ENCODE data around the gene RNF213. TPM values are rescaled to one million over a fixed set of nuclear protein-coding genes. Genes with fewer than 3 reads are reported as not detected.
A peak's percentile ranks its signal among the peaks of the same experiment; 100 is the strongest.

RNF213 gene
- total RNA-seq, 1 experiment from 2014 or later: 15.0 TPM

GRCh38 chr17:80361495-80362220 is 101.0 kb downstream of the RNF213 start:
- Histone ChIP-seq H3K27ac (ENCODE audit: low read length) (no peak overlapping the region), H3K9ac (ENCODE audit: low read length) (no peak overlapping the region), H4K20me1 (ENCODE audit: insufficient read depth, low read depth, low read length) (no peaks in the 10 kb centered on the region), H3K27me3 (ENCODE audit: low read length) (no peaks in the 10 kb centered on the region), H3K4me1 (ENCODE audit: low read length) (no peaks in the 10 kb centered on the region), H3K4me2 (ENCODE audit: low read depth, low read length, poor library complexity, severe bottlenecking) (no peak overlapping the region), H3K9me3 (ENCODE audit: low read length) (no peaks in the 10 kb centered on the region), H3K4me3 (ENCODE audit: low read length) (no peak overlapping the region), H2AFZ (ENCODE audit: low read length) (no peak overlapping the region), H3K36me3 (ENCODE audit: insufficient read depth, low read length) (no peaks in the 10 kb centered on the region), H3K9me2 (replicated peaks; ENCODE audit: insufficient read depth, low read length) (no peaks in the 10 kb centered on the region), H3K79me2 (ENCODE audit: low read length) (no peaks in the 10 kb centered on the region)
- no peak for DNase-seq

GRCh38 chr17:80362428-80363119 is 101.9 kb downstream of the RNF213 start:
- Histone ChIP-seq H3K9ac (ENCODE audit: low read length) (no peak overlapping the region), H3K4me2 (ENCODE audit: low read depth, low read length, poor library complexity, severe bottlenecking) (no peak overlapping the region), H3K36me3 (ENCODE audit: insufficient read depth, low read length) (no peaks in the 10 kb centered on the region), H4K20me1 (ENCODE audit: insufficient read depth, low read depth, low read length) (no peaks in the 10 kb centered on the region), H3K27me3 (ENCODE audit: low read length) (no peaks in the 10 kb centered on the region), H3K4me1 (ENCODE audit: low read length) (no peaks in the 10 kb centered on the region), H3K9me2 (replicated peaks; ENCODE audit: insufficient read depth, low read length) (no peaks in the 10 kb centered on the region), H3K9me3 (ENCODE audit: low read length) (no peaks in the 10 kb centered on the region), H3K27ac (ENCODE audit: low read length) (no peak overlapping the region), H3K4me3 (ENCODE audit: low read length) (no peak overlapping the region), H3K79me2 (ENCODE audit: low read length) (no peaks in the 10 kb centered on the region), H2AFZ (ENCODE audit: low read length) (no peak overlapping the region)
- no peak for DNase-seq

- DNase-seq: no peak
- no peaks in the 10 kb centered on the region for H3K27me3 ChIP-seq (ENCODE audit: low read length)
- no peaks in the 10 kb centered on the region for H3K9me3 ChIP-seq (ENCODE audit: low read length)
- H3K9me2 ChIP-seq (replicated peaks; ENCODE audit: insufficient read depth, low read length): no peaks in the 10 kb centered on the region
- no peak overlapping the region for H3K4me2 ChIP-seq (ENCODE audit: low read depth, low read length, poor library complexity, severe bottlenecking)
- no peaks in the 10 kb centered on the region for H4K20me1 ChIP-seq (ENCODE audit: insufficient read depth, low read depth, low read length)
- H3K27ac ChIP-seq (ENCODE audit: low read length): no peak overlapping the region
- H3K79me2 ChIP-seq (ENCODE audit: low read length): no peaks in the 10 kb centered on the region
- no peak overlapping the region for H2AFZ ChIP-seq (ENCODE audit: low read length)
- H3K9ac ChIP-seq (ENCODE audit: low read length): no peak overlapping the region
- H3K4me1 ChIP-seq (ENCODE audit: low read length): no peaks in the 10 kb centered on the region
- H3K36me3 ChIP-seq (ENCODE audit: insufficient read depth, low read length): no peaks in the 10 kb centered on the region
- no peak overlapping the region for H3K4me3 ChIP-seq (ENCODE audit: low read length)
Measured at GRCh38 chr17:80363120-80363515, 102.5 kb downstream of the RNF213 start.

DNA sequence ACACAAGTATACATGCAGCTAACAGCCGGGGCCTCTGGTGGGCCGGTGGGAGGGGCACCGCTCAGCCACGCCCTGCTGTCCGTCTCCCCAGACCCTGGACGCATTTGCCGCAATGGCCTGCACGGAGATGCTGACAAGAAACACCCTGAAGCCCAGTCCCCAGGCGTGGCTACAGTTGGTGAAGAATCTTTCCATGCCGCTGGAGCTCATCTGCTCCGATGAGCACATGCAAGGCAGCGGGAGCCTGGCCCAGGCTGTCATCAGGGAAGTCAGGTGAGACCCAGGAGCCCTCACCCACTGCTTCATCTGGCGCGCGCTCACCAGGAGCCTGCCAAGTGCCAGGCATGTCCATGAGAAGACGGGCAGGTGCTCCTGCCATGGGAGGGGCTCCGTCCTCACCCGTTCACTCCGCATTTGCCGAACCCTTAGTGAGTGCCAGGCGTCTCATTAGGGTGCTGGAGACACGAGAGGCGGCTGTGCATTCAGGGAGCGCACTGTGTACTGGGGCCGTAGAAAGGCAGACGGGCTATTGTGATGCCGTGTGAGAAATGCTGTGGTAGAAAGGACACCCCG is 103.0 kb downstream of the RNF213 start:
- no peaks in the 10 kb centered on the region for H3K9me3 ChIP-seq (ENCODE audit: low read length)
- H2AFZ ChIP-seq (ENCODE audit: low read length): no peak overlapping the region
- no peak overlapping the region for H3K4me3 ChIP-seq (ENCODE audit: low read length)
- no peaks in the 10 kb centered on the region for H3K9me2 ChIP-seq (replicated peaks; ENCODE audit: insufficient read depth, low read length)
- H3K79me2 ChIP-seq (ENCODE audit: low read length): no peaks in the 10 kb centered on the region
- H3K4me2 ChIP-seq (ENCODE audit: low read depth, low read length, poor library complexity, severe bottlenecking): no peak overlapping the region
- no peaks in the 10 kb centered on the region for H3K4me1 ChIP-seq (ENCODE audit: low read length)
- H3K9ac ChIP-seq (ENCODE audit: low read length): no peak overlapping the region
- H4K20me1 ChIP-seq (ENCODE audit: insufficient read depth, low read depth, low read length): no peaks in the 10 kb centered on the region
- no peaks in the 10 kb centered on the region for H3K27me3 ChIP-seq (ENCODE audit: low read length)
- H3K36me3 ChIP-seq (ENCODE audit: insufficient read depth, low read length): no peaks in the 10 kb centered on the region
- no peak for DNase-seq
- no peak overlapping the region for H3K27ac ChIP-seq (ENCODE audit: low read length)

DNA sequence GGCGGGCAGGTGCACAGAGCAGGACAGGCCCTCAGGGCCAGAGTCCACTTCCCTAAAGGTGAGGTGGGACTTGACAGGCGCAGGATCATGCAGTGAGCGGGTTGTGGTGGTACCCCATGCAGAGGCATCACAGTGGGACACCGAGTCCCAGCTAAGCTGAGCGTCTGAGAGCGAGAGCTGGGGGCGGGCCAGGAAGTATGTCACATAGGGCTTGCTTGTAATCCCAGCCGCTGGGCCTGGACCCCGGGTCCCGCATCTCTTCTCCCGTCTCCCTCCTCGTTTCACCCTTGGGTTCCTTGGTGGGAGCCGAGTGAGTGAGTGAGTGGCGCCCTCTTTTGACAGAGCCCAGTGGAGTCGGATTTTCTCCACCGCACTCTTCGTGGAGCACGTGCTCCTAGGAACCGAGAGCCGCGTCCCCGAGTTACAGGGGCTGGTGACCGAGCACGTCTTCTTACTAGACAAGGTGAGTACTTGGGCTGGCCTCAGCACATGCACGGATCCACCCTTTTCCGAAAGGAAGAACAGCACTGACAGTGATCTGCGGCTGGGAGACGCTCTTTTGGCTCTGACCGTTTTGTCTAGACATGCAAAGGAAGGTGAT is 103.5 kb downstream of the RNF213 start:
- no peak overlapping the region for H2AFZ ChIP-seq (ENCODE audit: low read length)
- H3K9ac ChIP-seq (ENCODE audit: low read length): no peak overlapping the region
- no peaks in the 10 kb centered on the region for H3K9me3 ChIP-seq (ENCODE audit: low read length)
- no peaks in the 10 kb centered on the region for H3K27me3 ChIP-seq (ENCODE audit: low read length)
- no peak overlapping the region for H3K27ac ChIP-seq (ENCODE audit: low read length)
- H3K4me1 ChIP-seq (ENCODE audit: low read length): no peaks in the 10 kb centered on the region
- no peak overlapping the region for H3K4me2 ChIP-seq (ENCODE audit: low read depth, low read length, poor library complexity, severe bottlenecking)
- H4K20me1 ChIP-seq (ENCODE audit: insufficient read depth, low read depth, low read length): no peaks in the 10 kb centered on the region
- H3K36me3 ChIP-seq (ENCODE audit: insufficient read depth, low read length): no peaks in the 10 kb centered on the region
- no peak overlapping the region for H3K4me3 ChIP-seq (ENCODE audit: low read length)
- no peaks in the 10 kb centered on the region for H3K9me2 ChIP-seq (replicated peaks; ENCODE audit: insufficient read depth, low read length)
- DNase-seq: peak; percentile 58
- no peaks in the 10 kb centered on the region for H3K79me2 ChIP-seq (ENCODE audit: low read length)

GRCh38 chr17:80365001-80365965 is 104.6 kb downstream of the RNF213 start:
- Histone ChIP-seq H4K20me1 (ENCODE audit: insufficient read depth, low read depth, low read length) (no peaks in the 10 kb centered on the region), H3K4me1 (ENCODE audit: low read length) (no peaks in the 10 kb centered on the region), H3K9me2 (replicated peaks; ENCODE audit: insufficient read depth, low read length) (no peaks in the 10 kb centered on the region), H3K4me2 (ENCODE audit: low read depth, low read length, poor library complexity, severe bottlenecking) (no peak overlapping the region), H3K36me3 (ENCODE audit: insufficient read depth, low read length) (no peaks in the 10 kb centered on the region), H3K4me3 (ENCODE audit: low read length) (no peak overlapping the region), H3K79me2 (ENCODE audit: low read length) (no peaks in the 10 kb centered on the region), H3K9ac (ENCODE audit: low read length) (no peak overlapping the region), H2AFZ (ENCODE audit: low read length) (no peak overlapping the region), H3K9me3 (ENCODE audit: low read length) (no peaks in the 10 kb centered on the region), H3K27ac (ENCODE audit: low read length) (no peak overlapping the region), H3K27me3 (ENCODE audit: low read length) (no peaks in the 10 kb centered on the region)
- no peak for DNase-seq

GRCh38 chr17:80365983-80366382 is 105.3 kb downstream of the RNF213 start:
- no peak overlapping the region for H2AFZ ChIP-seq (ENCODE audit: low read length)
- H3K79me2 ChIP-seq (ENCODE audit: low read length): no peaks in the 10 kb centered on the region
- no peaks in the 10 kb centered on the region for H4K20me1 ChIP-seq (ENCODE audit: insufficient read depth, low read depth, low read length)
- no peaks in the 10 kb centered on the region for H3K9me2 ChIP-seq (replicated peaks; ENCODE audit: insufficient read depth, low read length)
- H3K4me1 ChIP-seq (ENCODE audit: low read length): no peaks in the 10 kb centered on the region
- no peak overlapping the region for H3K27ac ChIP-seq (ENCODE audit: low read length)
- no peaks in the 10 kb centered on the region for H3K9me3 ChIP-seq (ENCODE audit: low read length)
- H3K36me3 ChIP-seq (ENCODE audit: insufficient read depth, low read length): no peaks in the 10 kb centered on the region
- DNase-seq: no peak
- H3K4me2 ChIP-seq (ENCODE audit: low read depth, low read length, poor library complexity, severe bottlenecking): no peak overlapping the region
- H3K27me3 ChIP-seq (ENCODE audit: low read length): no peaks in the 10 kb centered on the region
- no peak overlapping the region for H3K9ac ChIP-seq (ENCODE audit: low read length)
- no peak overlapping the region for H3K4me3 ChIP-seq (ENCODE audit: low read length)
